VCaP (cell line): ENCODE results near the gene RTKN.

ENCODE experiments used
- H3K27ac ChIP-seq: fragments of 450-650 bp; 2 replicates; pipeline ENCODE4 v1.5.1; 2017
- CTCF ChIP-seq: fragments of 450-650 bp; conservative IDR thresholded peaks from 2 replicates; pipeline ENCODE4 v1.5.1; 2017; ENCODE audit warnings: mild to moderate bottlenecking, moderate library complexity

The RTKN gene

DNA sequence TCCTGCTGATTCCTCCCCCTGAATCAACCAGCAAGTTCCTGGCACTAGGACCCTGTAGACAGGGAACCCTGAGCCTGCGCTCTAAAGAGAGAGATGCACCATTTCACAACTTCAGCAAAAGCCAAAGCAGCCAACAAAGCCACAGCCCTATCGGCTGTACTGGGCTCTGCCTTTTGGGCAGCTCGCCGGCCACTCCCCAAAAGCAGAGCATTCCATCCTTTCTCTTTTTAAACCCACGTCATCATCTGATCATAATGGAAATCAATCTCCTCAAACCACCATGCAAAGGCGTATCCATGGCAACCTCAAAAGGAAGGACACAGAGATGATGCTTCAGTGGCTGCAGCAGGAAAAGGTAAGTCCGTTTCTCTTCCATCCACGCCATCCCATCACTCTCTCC, 56.3 kb downstream of the RTKN start:
- no peak for TF ChIP-seq CTCF
- peak overlapping the region; percentile 68; the same call in 1 of the 2 replicates for H3K27ac ChIP-seq

GRCh38 chr2:74384051-74384450, 57.7 kb downstream of the RTKN start:
- H3K27ac ChIP-seq = peak overlapping the region; percentile 68
- no peak for TF ChIP-seq CTCF

- 0 out of 2 replicates have a peak, but pooled peaks have one; percentile 11 for TF ChIP-seq CTCF
- peak overlapping the region; percentile 68 for H3K27ac ChIP-seq
Measured at GRCh38 chr2:74383254-74383653, 58.5 kb downstream of the RTKN start.

GRCh38 chr2:74381751-74382150, 60.0 kb downstream of the RTKN start:
- no peak for TF ChIP-seq CTCF
- no peak overlapping the region for H3K27ac ChIP-seq

DNA sequence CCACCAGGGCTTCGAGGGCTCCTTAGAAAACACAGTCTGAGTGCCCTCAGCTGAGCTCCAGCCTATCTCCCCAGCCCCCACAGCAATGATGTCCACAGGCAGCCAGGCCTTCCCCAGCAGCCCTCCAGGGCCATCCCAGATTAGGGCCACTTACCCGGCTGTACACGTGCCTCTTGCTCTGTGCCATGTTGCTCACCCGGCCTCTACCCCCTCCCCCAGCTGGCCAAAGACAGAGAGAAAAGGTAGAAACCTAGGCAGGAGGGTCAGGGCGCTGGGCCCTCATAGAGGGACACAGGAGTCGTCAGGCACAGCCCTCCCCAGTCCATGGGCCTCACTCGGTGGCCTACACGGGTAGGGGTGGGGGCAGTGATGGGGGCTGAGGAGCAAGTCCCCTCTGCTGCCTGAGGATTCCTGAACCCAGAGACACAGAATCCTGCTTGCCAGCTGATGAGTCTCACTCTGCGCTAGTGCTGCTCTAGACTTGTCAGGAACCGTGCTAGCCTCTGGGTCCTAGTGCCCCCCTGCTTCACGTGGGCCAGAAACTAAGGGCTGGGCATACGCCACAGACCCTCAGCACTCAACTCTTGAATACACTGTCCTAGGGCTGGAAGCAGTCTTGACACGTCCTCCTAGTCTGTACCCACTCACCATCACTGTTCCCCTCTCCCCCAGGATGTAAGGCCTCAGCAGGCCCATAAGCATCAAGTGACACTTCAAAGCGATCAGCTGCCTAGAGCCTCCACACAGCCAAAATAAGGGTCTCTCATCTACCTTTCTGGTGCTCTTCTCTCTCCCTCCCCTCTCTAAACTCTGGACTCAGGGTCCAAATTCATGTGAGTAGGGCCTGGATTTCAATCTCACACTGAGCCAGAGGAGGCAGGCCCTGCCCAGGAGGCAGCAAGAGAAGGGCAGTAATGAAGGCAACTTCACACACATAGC, 61.6 kb downstream of the RTKN start, which contains the start of gene DCTN1:
TSS of gene DCTN1 (minus strand) at position 461 of the 939 bp plus-strand sequence. CDS start at position 187, 274 bp downstream.
- TF ChIP-seq CTCF = no peak
- no peak within 1 kb of the TSS for H3K27ac ChIP-seq

- TF ChIP-seq CTCF = no peak
- H3K27ac ChIP-seq = no peak overlapping the region
Measured at GRCh38 chr2:74378007-74378406, 63.7 kb downstream of the RTKN start.

DNA sequence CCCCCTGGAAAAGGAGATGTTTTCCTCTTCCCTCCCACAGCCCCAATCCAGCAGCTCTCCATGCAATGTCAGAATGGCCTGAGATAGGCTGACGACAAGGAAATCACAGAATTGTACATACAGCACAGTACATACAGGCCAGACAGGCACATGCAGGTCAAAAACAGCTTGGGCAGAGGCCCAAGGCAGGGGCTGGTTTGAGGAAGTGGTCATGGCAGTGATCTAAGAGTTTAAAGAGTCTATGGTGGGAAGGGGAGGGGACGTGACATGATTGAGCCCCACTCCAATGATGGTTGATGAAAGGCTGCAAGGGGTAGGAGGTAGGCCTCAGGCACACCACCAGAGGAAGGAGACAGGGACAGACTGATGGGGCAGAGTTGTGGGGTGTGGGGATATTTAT, 65.9 kb downstream of the RTKN start:
- no peak for TF ChIP-seq CTCF
- H3K27ac ChIP-seq = no peak overlapping the region
